Skeletal muscle satellite cell (primary cell): ENCODE data around the gene NF2.
A peak's percentile ranks its signal among the peaks of the same experiment; 100 is the strongest.
"Not testable (repeated sequence)": the region's sequence is repeated elsewhere in the genome, so short reads cannot be mapped to it uniquely, and the experiment has no call there.

Source experiments
- H3K27me3 ChIP-seq: 2 replicates; pipeline ENCODE4 v1.7.0; 2013; ENCODE audit warnings: low read length; ENCODE audit not compliant: control insufficient read depth, insufficient read depth
- H3K36me3 ChIP-seq: 2 replicates; pipeline ENCODE4 v1.7.0; 2013; ENCODE audit warnings: mild to moderate bottlenecking, control low read depth, low read length; ENCODE audit not compliant: insufficient read depth
- H3K4me1 ChIP-seq: 2 replicates; pipeline ENCODE4 v1.7.0; 2013; ENCODE audit warnings: low read length; ENCODE audit not compliant: control insufficient read depth, insufficient read depth
- H3K4me2 ChIP-seq: 2 replicates; pipeline ENCODE4 v1.7.0; 2013; ENCODE audit warnings: mild to moderate bottlenecking, low read length
- H3K4me3 ChIP-seq: 2 replicates; pipeline ENCODE4 v1.7.0; 2013; ENCODE audit warnings: low read length
- H3K9ac ChIP-seq: 2 replicates; pipeline ENCODE4 v1.7.0; 2013; ENCODE audit warnings: mild to moderate bottlenecking, low read depth, low read length, moderate library complexity
- H3K9me3 ChIP-seq: replicated peaks from 2 replicates; pipeline ENCODE4 v1.7.0; 2013; ENCODE audit warnings: mild to moderate bottlenecking, control low read depth, low read length

The NF2 gene

DNA sequence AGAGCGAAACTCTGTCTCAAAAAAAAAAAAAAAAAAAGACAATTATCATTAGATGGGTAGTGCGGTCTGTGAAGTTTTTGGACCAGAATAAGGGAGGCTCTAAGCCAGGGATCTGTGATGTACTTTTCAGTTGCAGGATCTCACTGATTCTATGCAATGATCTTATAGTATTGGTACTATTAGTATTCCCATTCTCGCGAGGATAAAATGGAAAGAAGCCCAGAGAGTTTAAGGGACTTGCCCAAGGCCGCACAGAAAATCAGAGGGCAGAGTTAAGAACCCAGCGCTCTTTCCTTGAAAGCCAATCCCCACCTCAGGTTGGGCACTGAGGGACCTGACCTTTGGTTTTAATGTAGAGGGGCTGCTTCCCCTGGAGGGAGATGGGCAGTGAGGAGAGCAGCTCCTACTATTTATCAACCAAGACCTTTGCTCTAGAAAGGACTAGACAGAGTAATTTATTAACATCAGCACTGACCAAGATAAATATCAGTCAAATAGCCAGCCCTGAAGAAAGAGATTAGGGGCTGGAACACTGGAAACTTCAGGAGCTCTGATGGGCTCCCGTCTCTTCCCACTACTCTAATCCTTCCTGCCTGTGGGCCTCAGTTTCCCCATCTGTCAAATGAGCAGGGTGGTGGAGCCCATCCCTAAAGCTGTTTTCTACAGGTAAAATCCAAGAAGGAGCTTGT, 28.5 kb upstream of the NF2 start:
- Histone ChIP-seq H3K4me1 (no peaks in the 10 kb centered on the region), H3K36me3 (no peaks in the 10 kb centered on the region), H3K27me3 (no peaks in the 10 kb centered on the region), H3K4me3 (no peak overlapping the region), H3K9me3 (no peaks in the 10 kb centered on the region), H3K4me2 (no peak overlapping the region), H3K9ac (no peak overlapping the region)

DNA sequence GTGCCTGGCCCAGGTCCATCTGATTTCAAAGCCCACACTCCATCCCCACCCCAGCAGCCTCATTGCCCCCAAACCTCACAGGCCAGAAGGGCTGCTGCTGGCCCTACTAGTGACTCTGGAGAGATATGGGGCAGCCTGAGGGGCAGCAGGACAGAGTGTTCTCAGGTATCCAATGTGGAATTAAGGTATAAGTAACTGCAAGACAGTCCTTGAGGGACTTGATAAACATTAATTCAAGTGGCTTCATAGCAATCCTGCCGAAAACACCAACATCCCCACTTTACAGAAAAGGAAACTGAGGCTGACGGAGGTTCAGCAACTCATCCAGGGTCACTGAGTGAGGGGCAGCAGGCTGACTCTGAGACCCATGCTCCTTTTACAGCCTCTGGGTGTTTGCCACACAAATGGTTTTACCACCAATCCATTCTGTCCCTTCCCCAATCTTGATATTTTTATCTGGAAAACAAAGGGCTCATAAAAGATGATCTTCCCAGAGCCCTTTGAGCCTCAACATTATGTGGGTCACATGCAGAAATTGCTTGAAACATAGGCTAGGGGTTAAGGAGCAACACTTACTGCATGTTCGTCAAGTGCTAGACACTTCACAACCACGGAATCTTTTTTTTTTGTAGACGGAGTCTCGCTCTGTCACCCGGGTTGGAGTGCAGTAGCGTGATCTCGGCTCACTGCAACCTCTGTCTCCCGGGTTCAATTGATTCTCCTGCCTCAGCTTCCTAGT, 24.8 kb upstream of the NF2 start:
- Histone ChIP-seq H3K36me3 (no peaks in the 10 kb centered on the region), H3K4me1 (peaks cover 4% of the 10 kb centered on the region), H3K9me3 (no peaks in the 10 kb centered on the region), H3K4me3 (no peak overlapping the region), H3K9ac (no peak overlapping the region), H3K4me2 (no peak overlapping the region), H3K27me3 (no peaks in the 10 kb centered on the region)

DNA sequence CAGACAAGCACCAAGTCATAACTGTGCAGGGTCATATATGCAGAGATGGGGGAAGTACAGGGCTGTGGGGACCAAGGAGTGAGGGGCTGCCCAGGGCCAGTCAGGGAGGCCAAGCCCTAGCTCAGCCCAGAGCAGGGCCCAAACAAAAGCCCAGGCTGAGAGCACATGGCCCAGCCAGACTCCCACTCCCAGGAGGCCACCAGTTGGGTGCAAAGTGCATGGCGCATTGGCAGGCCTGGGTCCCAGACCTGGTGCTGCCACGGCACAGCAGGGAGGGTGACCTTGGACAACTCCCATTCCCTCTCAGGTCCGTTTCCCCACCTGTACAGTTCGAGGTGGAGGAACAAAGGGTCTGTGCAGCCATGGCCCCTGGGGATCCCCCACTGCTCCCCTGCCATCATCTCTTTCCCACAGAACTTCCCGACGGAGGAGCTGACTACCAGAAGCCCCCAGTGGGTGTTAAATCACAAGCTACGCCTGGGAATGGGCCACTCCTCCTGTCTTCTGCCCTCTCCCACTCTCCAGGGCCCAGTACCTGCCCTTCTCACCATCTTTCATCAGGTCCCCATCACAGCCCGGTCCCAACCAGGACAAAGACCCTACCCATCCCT, 23.1 kb upstream of the NF2 start:
- H3K9ac ChIP-seq, result peak overlapping the region; percentile 75
- no peaks in the 10 kb centered on the region for H3K36me3 ChIP-seq
- H3K27me3 ChIP-seq, result no peaks in the 10 kb centered on the region
- no peaks in the 10 kb centered on the region for H3K9me3 ChIP-seq
- peak overlapping the region; percentile 86 for H3K4me3 ChIP-seq
- peaks cover 4% of the 10 kb centered on the region for H3K4me1 ChIP-seq
- H3K4me2 ChIP-seq, result peak overlapping the region; percentile 93

DNA sequence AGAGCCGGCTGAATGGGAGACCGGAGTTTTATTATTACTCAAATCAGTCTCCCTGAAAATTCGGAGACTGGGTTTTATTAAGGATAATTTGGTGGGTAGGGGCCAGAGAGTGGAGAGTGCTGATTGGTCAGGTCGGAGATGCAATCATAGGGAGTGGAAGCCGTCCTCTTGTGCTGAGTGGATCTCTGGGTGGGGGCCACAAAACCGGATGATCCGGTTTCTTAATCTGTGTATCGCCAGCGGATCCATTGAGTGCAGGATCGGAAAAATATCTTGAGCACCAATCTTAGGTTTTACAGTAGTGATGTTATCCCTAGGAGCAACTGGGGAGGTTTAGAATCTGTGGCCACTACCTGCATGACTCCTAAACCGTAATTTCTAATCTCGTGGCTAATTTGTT, 21.6 kb upstream of the NF2 start:
- Histone ChIP-seq H3K4me3 (no peak overlapping the region), H3K36me3 (no peaks in the 10 kb centered on the region), H3K9ac (no peak overlapping the region), H3K9me3 (no peaks in the 10 kb centered on the region), H3K4me1 (peaks cover 4% of the 10 kb centered on the region), H3K27me3 (no peaks in the 10 kb centered on the region), H3K4me2 (peak overlapping the region; percentile 93)

DNA sequence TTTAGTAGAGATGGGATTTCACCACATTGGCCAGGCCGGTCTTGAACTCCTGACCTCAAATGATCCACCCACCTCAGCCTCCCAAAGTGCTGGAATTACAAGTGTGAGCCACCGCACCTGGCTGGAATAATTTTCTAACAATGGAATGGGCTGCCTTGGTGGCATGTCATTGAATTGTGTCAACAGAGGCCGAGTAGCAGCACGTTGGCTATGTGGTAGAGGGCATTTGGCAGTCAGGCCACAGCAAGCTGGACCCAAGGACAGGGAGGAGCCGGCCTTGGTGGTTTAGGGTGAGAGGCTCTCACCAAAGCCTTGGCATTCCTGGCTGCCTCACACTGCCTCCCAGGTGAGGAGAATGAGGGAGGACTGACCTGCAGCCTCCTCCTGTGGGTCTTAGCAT, 18.5 kb upstream of the NF2 start:
- no peaks in the 10 kb centered on the region for H3K36me3 ChIP-seq
- no peaks in the 10 kb centered on the region for H3K27me3 ChIP-seq
- H3K9ac ChIP-seq, result no peak overlapping the region
- peaks cover 13% of the 10 kb centered on the region for H3K4me1 ChIP-seq
- no peak overlapping the region for H3K4me2 ChIP-seq
- H3K9me3 ChIP-seq, result no peaks in the 10 kb centered on the region
- H3K4me3 ChIP-seq, result no peak overlapping the region

DNA sequence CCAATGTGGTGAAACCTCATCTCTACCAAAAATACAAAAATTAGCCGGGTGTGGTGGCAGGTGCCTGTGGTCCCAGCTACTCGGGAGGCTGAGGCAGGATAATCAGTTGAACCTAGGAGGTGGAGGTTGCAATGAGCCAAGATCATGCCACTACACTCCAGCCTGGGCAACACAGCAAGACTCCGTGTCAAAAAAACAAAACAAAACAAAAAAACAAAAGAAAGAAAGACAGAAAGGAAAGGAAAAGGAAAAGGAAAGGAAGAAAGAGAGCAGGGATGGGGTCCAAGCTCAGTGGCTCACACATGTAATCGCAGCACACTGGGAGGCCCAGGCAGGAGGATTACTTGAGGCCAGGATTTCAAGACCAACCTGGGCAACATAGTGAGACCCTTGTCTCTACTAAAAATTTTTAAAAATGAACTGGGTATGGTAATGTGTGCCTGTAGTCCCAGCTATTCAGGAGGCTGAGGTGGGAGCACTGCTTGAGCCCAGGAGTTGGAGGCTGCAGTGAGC, 17.2 kb upstream of the NF2 start:
- not testable (repeated sequence) for H3K27me3 ChIP-seq, H3K4me2 ChIP-seq, H3K4me1 ChIP-seq

DNA sequence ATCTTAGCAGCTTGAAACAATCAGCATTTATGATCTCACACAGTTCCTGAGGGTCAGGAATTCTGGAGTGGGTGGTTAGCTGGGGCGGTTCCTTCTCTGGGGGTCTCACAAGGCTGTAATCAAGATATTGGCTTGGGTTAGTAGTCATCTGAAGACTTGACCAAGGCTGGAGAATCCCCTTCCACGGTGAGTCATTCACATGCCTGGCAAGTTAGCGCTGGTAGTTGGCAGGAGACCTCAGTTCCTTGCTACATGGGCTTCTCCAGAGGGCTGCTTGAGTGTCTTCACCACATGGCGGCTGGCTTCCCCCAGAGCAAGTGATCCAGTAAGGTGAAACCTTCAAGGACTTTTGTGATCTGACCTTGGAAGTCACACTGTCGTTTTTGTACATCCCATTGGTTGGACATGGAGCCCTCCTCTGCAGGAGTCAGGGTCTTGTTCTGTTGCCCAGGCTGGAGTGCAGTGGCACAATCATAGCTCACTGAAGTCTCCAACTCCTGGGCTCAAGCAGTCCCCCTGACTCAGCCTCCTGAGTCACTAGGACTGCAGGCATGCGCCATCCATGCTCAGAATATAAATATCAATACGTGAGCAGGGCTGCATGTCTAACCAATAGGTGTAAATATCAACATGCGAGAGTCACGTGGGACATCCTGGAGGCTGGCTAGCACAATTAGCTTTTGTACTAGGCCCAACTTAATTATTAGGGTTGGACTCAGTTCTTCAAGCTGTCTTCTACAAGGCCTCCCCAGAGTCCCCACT, 15.3 kb upstream of the NF2 start:
- no peak overlapping the region for H3K4me2 ChIP-seq
- peaks cover 9% of the 10 kb centered on the region for H3K4me1 ChIP-seq
- no peak overlapping the region for H3K9ac ChIP-seq
- no peaks in the 10 kb centered on the region for H3K27me3 ChIP-seq
- no peak overlapping the region for H3K4me3 ChIP-seq
- no peaks in the 10 kb centered on the region for H3K9me3 ChIP-seq
- H3K36me3 ChIP-seq, result no peaks in the 10 kb centered on the region

More for the DNA sequence above, 17.2 kb upstream of the NF2 start:
- H3K9ac ChIP-seq, H3K9me3 ChIP-seq, H3K36me3 ChIP-seq, H3K4me3 ChIP-seq: not testable (repeated sequence)

DNA sequence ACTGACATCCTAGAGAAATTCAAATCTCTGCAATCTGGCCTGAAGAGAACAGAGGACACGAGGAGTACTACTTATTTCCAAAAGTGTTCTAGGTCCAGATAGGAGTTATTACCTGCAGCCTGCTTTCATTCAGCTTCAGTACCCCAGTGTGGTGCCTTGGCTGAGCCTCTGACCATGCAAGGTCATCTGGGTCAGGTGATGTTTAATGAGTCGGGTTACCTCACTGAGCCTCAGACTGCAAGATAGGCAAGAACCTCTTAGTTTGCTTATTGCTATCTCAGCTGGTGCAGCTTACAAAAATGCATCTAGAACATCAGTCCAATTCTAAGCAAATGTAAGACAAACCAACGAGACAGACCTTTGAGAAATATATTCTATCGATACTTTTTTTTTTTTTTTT, 9.5 kb upstream of the NF2 start:
- H3K9me3 ChIP-seq, result no peaks in the 10 kb centered on the region

DNA sequence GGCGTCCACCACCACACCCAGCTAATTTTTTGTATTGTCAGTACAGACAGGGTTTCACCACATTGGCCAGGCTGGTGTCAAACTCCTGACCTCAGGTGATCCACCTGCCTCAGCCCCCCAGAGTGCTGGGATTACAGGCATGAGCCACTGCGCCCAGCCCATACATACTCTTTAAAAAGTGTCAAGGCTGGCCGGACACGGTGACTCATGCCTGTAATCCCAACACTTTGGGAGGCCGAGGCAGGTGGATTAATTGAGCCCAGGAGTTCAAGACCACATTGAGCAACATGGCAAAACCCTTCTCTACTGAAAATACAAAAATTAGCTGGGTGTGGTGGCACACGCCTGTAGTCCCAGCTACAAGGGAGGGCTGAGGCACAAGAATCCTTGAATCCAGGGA, 9.0 kb upstream of the NF2 start:
- H3K9ac ChIP-seq, H3K9me3 ChIP-seq, H3K36me3 ChIP-seq, H3K4me3 ChIP-seq, H3K27me3 ChIP-seq, H3K4me2 ChIP-seq, H3K4me1 ChIP-seq: not testable (repeated sequence)

More for the DNA sequence above, 9.5 kb upstream of the NF2 start:
- Histone ChIP-seq H3K4me3 (no peak overlapping the region), H3K4me1 (no peaks in the 10 kb centered on the region), H3K36me3 (no peaks in the 10 kb centered on the region), H3K9ac (no peak overlapping the region), H3K4me2 (no peak overlapping the region), H3K27me3 (no peaks in the 10 kb centered on the region)

DNA sequence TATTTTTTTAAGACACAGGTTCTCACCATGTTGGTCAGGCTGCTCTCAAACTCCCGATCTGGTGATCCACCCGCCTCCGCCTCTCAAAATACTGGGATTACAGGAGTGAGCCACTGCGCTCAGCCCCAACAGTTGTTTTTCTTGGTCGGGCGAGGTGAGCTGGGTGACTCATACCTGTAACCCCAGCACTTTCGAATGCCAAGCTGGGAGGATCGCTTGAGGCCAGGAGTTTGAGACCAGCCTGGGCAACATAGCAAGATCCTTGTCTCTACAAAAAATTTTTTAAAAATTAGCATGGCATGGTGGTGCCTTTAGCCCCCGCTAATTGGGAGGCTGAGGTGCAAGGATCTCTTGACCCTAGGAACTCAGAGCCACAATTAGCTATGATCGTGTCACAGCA, 7.0 kb upstream of the NF2 start:
- no peak overlapping the region for H3K4me2 ChIP-seq
- no peak overlapping the region for H3K9ac ChIP-seq
- no peaks in the 10 kb centered on the region for H3K36me3 ChIP-seq
- H3K9me3 ChIP-seq, result no peaks in the 10 kb centered on the region
- no peaks in the 10 kb centered on the region for H3K27me3 ChIP-seq
- H3K4me3 ChIP-seq, result no peak overlapping the region
- H3K4me1 ChIP-seq, result no peaks in the 10 kb centered on the region
